Measurements from ENCODE around the gene FAM110C. TPM values are rescaled to one million over a fixed set of nuclear protein-coding genes. Genes with fewer than 3 reads are reported as not detected.

FAM110C gene
- total RNA-seq, 1 donor from 2014 or later, result not detected

GRCh38 chr2:84121-84520, 37.8 kb upstream of the FAM110C start:
- DNase-seq, result no peak
- TF ChIP-seq, protein P1, sequence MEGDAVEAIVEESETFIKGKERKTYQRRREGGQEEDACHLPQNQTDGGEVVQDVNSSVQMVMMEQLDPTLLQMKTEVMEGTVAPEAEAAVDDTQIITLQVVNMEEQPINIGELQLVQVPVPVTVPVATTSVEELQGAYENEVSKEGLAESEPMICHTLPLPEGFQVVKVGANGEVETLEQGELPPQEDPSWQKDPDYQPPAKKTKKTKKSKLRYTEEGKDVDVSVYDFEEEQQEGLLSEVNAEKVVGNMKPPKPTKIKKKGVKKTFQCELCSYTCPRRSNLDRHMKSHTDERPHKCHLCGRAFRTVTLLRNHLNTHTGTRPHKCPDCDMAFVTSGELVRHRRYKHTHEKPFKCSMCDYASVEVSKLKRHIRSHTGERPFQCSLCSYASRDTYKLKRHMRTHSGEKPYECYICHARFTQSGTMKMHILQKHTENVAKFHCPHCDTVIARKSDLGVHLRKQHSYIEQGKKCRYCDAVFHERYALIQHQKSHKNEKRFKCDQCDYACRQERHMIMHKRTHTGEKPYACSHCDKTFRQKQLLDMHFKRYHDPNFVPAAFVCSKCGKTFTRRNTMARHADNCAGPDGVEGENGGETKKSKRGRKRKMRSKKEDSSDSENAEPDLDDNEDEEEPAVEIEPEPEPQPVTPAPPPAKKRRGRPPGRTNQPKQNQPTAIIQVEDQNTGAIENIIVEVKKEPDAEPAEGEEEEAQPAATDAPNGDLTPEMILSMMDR (IDR thresholded peaks at IDR 0.05; ENCODE audit: partially characterized antibody, unreplicated experiment), result no peak
- H3K27ac Mint-ChIP-seq (ENCODE audit: unreplicated experiment), result no peak overlapping the region
- H3K4me1 Mint-ChIP-seq (ENCODE audit: low read depth, unreplicated experiment), result no peaks in the 10 kb centered on the region
- H3K4me3 Mint-ChIP-seq (ENCODE audit: unreplicated experiment), result no peak overlapping the region
- H3K36me3 Mint-ChIP-seq (ENCODE audit: unreplicated experiment), result no peaks in the 10 kb centered on the region
- H3K27me3 Mint-ChIP-seq (ENCODE audit: unreplicated experiment), result no peaks in the 10 kb centered on the region
- no peaks in the 10 kb centered on the region for H3K9me3 Mint-ChIP-seq (ENCODE audit: unreplicated experiment)

GRCh38 chr2:80971-81736, 34.8 kb upstream of the FAM110C start:
- Mint-ChIP-seq H3K27ac (ENCODE audit: unreplicated experiment) (no peak overlapping the region), H3K9me3 (ENCODE audit: unreplicated experiment) (no peaks in the 10 kb centered on the region), H3K4me3 (ENCODE audit: unreplicated experiment) (no peak overlapping the region), H3K36me3 (ENCODE audit: unreplicated experiment) (no peaks in the 10 kb centered on the region), H3K27me3 (ENCODE audit: unreplicated experiment) (no peaks in the 10 kb centered on the region), H3K4me1 (ENCODE audit: low read depth, unreplicated experiment) (no peaks in the 10 kb centered on the region)
- TF ChIP-seq, protein P1 (IDR thresholded peaks at IDR 0.05; ENCODE audit: partially characterized antibody, unreplicated experiment), result no peak
- DNase-seq, result no peak

GRCh38 chr2:80378-80777, 34.1 kb upstream of the FAM110C start:
- Mint-ChIP-seq H3K4me1 (ENCODE audit: low read depth, unreplicated experiment) (no peaks in the 10 kb centered on the region), H3K9me3 (ENCODE audit: unreplicated experiment) (no peaks in the 10 kb centered on the region), H3K27ac (ENCODE audit: unreplicated experiment) (no peak overlapping the region), H3K4me3 (ENCODE audit: unreplicated experiment) (no peak overlapping the region), H3K36me3 (ENCODE audit: unreplicated experiment) (no peaks in the 10 kb centered on the region), H3K27me3 (ENCODE audit: unreplicated experiment) (no peaks in the 10 kb centered on the region)
- TF ChIP-seq, protein P1 (IDR thresholded peaks at IDR 0.05; ENCODE audit: partially characterized antibody, unreplicated experiment), result no peak
- DNase-seq, result no peak

DNA sequence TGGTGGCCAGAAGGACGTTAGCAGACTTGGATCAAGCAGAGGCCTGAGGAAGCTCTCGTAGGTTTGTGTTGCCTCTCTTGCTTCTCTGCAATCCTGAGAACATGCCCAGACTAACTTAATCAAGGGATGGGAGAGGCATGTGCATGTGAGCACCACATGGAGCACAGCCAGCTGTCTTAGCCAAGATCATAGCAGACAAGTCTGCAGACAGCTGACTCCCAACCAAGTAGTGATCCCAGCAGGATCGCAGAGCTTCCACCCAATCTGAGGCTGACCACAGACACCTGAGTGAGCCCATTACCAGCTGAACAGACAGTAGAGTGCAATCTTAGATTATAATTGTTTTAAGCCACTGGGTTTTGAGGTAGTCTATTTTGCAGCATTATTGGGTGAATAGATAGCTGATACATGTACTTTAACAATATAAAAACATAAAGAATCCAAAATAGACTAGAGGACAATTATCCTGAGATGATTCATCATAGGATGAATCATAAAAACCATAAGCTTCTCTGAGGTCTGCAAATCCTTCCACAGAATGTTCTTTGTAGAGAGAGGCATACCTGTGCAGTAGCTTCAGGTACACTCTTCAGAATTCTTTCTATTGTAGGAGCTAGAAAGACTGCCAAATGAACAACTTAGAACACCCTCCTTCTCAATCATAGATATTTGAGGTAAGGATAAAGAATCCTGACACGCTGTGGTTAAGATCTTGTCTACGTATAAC, 25.2 kb upstream of the FAM110C start:
- TF ChIP-seq, protein P1 (IDR thresholded peaks at IDR 0.05; ENCODE audit: partially characterized antibody, unreplicated experiment), result no peak
- Mint-ChIP-seq H3K36me3 (ENCODE audit: unreplicated experiment) (no peaks in the 10 kb centered on the region), H3K27ac (ENCODE audit: unreplicated experiment) (no peak overlapping the region), H3K9me3 (ENCODE audit: unreplicated experiment) (no peaks in the 10 kb centered on the region), H3K27me3 (ENCODE audit: unreplicated experiment) (no peaks in the 10 kb centered on the region), H3K4me1 (ENCODE audit: low read depth, unreplicated experiment) (no peaks in the 10 kb centered on the region), H3K4me3 (ENCODE audit: unreplicated experiment) (no peak overlapping the region)
- no peak for DNase-seq

Measured in glutamatergic neuron (in vitro differentiated cells).